Progenitor cell of endocrine pancreas (in vitro differentiated cells): Measurements from ENCODE around the gene PARP6. TPM values are rescaled to one million over a fixed set of nuclear protein-coding genes. Genes with fewer than 3 reads are reported as not detected.

Source experiments
- DNase-seq: peaks from one replicate; pipeline ENCODE4 v3.0.0; 2021; ENCODE audit warnings: low spot score; ENCODE audit not compliant: unreplicated experiment
- H3K27ac Mint-ChIP-seq: 2 replicates; pipeline ENCODE4 v1.8.0; 2021; ENCODE audit warnings: mild to moderate bottlenecking, moderate library complexity, mixed read lengths
- H3K27me3 Mint-ChIP-seq: 2 replicates; pipeline ENCODE4 v1.8.0; 2021; ENCODE audit warnings: mixed read lengths
- H3K36me3 Mint-ChIP-seq: 2 replicates; pipeline ENCODE4 v1.8.0; 2022; ENCODE audit warnings: mixed read lengths; ENCODE audit not compliant: insufficient read depth
- H3K4me1 Mint-ChIP-seq: 2 replicates; pipeline ENCODE4 v1.8.0; 2021; ENCODE audit warnings: low read depth, mixed read lengths
- H3K4me3 Mint-ChIP-seq: 2 replicates; pipeline ENCODE4 v1.8.0; 2021; ENCODE audit warnings: low read depth, mild to moderate bottlenecking, moderate library complexity, mixed read lengths
- H3K9me3 Mint-ChIP-seq: 2 replicates; pipeline ENCODE4 v1.8.0; 2021; ENCODE audit warnings: low read depth, mixed read lengths
- CTCF ChIP-seq: fragments of 200-600 bp; sonication (generic); IDR thresholded peaks from one replicate; pipeline ENCODE4 v1.5.0; 2021; ENCODE audit warnings: antibody characterized with exemption, mild to moderate bottlenecking; ENCODE audit not compliant: unreplicated experiment
- total RNA-seq: library from RNA; stranded (reverse); gene quantifications from 2 replicates; pipeline ENCODE4 v1.2.1, GENCODE V29; 2021

Gene PARP6
- total RNA-seq, 1 donor from 2014 or later: 134 TPM

GRCh38 chr15:72202801-72203506 is 69.4 kb downstream of the PARP6 start:
- Mint-ChIP-seq H3K36me3 (peaks cover 46% of the 10 kb centered on the region), H3K4me1 (no peaks in the 10 kb centered on the region), H3K27me3 (peaks cover 2% of the 10 kb centered on the region), H3K4me3 (no peak overlapping the region), H3K9me3 (no peaks in the 10 kb centered on the region), H3K27ac (no peak overlapping the region)
- no peak for TF ChIP-seq CTCF
- DNase-seq: no peak

GRCh38 chr15:72202302-72202701 is 70.1 kb downstream of the PARP6 start:
- Mint-ChIP-seq H3K9me3 (no peaks in the 10 kb centered on the region), H3K27ac (peak overlapping the region; percentile 45), H3K4me3 (no peak overlapping the region), H3K4me1 (no peaks in the 10 kb centered on the region), H3K36me3 (peaks cover 45% of the 10 kb centered on the region), H3K27me3 (peaks cover 5% of the 10 kb centered on the region)
- DNase-seq: no peak
- TF ChIP-seq CTCF: no peak

- TF ChIP-seq CTCF: no peak
- Mint-ChIP-seq H3K36me3 (peaks cover 38% of the 10 kb centered on the region), H3K4me1 (peaks cover 1% of the 10 kb centered on the region), H3K4me3 (no peak overlapping the region), H3K27me3 (peaks cover 13% of the 10 kb centered on the region), H3K27ac (no peak overlapping the region), H3K9me3 (no peaks in the 10 kb centered on the region)
- no peak for DNase-seq
Measured at GRCh38 chr15:72201391-72201921, 70.9 kb downstream of the PARP6 start.

DNA sequence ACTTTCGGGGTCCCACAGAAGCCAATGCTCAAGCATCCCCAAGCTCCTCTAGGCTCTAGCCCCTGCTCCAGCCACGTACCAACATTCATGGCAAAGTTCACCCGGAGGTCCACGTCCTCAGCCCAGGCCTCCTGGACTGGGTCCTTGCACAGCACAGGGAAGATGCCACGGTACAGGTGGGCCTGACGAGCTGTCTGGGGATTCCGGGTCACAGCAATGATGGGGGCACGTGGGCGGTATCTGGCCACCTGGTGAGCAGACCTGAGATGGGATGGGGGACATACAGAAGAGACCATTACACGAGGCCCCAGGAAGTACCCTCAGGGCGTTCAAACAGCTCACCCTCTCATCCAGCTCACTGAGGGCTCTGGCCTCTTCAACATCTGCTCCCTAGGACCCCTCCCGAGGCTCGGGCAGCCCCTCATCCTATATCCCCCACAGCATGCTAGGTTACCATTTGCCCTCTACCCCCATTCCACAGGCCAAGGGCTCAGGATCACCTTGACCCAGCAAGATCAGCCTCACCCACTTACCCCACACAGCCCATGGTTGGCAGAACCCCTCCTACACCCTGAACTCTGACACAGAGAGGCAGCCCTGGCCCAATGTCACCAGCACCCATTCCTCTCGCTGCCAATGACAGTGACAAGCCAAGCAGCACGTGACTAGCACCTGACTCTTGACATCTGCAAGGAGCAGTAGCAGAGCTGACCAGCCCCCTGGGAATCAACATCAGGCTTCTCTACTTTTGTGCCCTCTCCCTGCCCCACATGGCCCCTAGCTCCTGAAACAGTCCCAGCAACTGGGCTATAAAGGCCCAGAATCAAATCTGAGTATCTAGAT is 71.7 kb downstream of the PARP6 start:
- H3K27ac Mint-ChIP-seq: no peak overlapping the region
- H3K36me3 Mint-ChIP-seq: peaks cover 34% of the 10 kb centered on the region
- no peak overlapping the region for H3K4me3 Mint-ChIP-seq
- TF ChIP-seq CTCF: no peak
- H3K27me3 Mint-ChIP-seq: peaks cover 21% of the 10 kb centered on the region
- H3K4me1 Mint-ChIP-seq: peaks cover 1% of the 10 kb centered on the region
- H3K9me3 Mint-ChIP-seq: no peaks in the 10 kb centered on the region
- DNase-seq: no peak

DNA sequence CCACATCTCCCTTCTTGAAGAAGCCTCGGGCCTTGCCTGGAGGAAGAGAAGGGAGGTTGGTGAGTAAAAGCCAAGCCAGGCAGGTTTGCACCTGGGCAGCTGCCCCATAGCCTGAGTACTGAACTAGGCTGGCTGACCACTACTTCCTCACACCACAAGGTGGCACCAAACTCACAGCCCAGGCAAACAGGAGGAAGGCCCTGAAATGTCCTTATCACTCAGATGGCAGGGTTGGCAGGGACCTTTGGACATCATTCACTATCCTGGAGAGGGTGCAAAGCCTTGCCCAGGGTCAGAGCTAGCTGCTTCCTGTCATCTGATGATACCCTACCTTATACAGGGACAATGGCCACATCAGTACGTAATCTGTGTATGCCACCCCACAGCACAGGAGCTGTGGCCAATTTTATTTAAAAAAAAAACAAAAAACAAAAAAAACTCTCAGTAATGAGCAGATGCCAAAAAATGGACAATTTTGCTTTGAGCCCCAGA is 72.6 kb downstream of the PARP6 start:
- no peaks in the 10 kb centered on the region for H3K9me3 Mint-ChIP-seq
- H3K36me3 Mint-ChIP-seq: peaks cover 30% of the 10 kb centered on the region
- peak; percentile 61 for DNase-seq
- TF ChIP-seq CTCF: peak; percentile 93
- H3K27me3 Mint-ChIP-seq: peaks cover 28% of the 10 kb centered on the region
- H3K4me1 Mint-ChIP-seq: peaks cover 1% of the 10 kb centered on the region
- H3K4me3 Mint-ChIP-seq: no peak overlapping the region
- H3K27ac Mint-ChIP-seq: peak overlapping the region; percentile 64
